NK-92 (cell line): ENCODE results near the gene FOXA3.

ENCODE experiments used
- DNase-seq: peaks from one replicate; lab custom pipeline; 2025; ENCODE audit not compliant: unreplicated experiment; lab: John Stamatoyannopoulos, UW

The FOXA3 gene

DNA sequence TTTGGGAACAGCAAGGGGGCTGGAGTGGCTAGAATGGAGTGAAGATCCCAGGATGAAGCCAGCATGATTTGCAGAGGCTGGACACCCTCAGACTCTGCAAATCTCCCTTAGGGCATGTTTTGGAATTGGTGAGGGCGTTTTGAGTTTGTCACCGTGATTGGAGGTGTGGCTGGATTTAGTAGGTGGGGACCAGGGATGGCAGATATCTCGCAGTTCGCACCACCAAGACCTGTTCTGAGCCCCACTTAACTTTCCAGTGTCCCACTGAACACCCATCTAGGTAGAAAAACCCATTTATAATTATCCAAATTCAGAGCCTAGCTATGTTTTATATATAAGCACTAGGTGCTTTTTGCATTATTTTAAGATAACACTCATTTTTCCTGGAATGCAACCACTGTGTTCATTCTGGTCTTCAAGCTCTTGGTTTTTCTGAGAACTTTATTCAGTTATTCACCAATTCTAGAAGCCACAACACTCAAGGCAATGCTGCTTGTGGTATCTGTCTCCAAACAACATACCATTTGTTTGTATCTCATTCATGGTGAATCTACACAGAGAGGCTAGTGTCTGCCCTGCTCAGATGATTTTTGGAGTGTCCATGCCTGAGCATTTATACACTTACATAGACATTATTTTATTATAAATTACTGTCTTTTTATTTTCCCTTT, 53.4 kb downstream of the FOXA3 start:
- no peak for DNase-seq

DNA sequence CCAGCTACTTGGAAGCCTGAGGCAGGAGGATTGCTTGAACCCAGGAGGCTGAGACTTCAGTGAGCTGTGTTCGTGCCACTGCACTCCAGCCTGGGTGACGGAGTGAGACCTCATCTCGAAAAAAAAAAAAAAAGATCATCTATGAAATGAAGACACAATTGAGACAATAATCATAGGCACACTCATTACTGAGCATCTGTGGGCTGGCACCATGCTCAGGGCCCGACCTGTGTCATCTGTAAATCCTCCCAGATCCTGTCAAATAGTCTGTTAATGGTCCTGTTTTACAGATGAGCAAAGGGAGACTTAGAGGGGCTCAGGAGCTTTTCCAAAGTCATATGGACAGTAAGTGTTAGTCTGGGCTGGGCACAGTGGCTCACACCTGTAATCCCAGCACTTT, 54.6 kb downstream of the FOXA3 start:
- no peak for DNase-seq

DNA sequence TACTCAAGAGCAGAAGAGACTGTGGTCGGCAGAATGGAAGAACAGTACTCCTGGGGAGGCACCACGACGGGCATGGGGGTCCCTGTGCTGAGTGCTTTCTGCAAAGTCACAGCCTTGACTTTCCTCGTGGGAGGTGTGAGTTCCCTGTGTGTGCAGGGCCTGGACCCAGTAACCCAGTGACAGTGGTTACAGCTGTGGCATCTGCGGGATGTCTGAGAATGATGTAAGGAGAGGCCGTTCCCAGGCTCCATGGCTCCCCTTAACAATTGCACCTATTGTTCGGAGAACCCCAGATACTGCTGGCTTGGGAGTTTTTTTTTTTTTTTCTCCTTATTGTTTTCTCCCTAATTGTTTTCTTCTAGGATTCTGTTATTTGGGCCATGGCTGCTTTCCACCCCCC, 55.6 kb downstream of the FOXA3 start:
- DNase-seq = no peak

- no peak for DNase-seq
Measured at GRCh38 chr19:45920458-45920857, 56.3 kb downstream of the FOXA3 start.

DNA sequence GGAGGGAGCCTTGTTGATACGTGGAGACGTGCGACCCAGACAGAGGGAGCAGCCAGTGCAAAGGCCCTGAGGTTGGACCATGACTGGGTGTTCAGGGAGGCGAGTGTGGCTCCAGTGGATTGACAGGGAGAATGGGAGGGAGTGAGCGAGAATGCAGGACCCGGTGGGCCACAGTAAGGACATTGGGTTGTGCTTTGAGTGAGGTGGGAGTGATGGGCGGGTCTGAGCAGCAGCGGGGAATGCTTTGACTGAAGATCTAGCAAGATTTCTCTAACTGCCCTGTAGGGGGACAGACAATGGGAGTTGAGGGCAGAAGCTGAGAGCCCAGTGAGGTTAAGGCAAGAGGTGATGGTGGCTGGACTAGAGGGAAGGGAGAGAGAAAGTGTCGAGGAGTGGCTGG, 58.2 kb downstream of the FOXA3 start:
- DNase-seq = no peak
